Stomach (tissue), 9 donors: ENCODE data around the gene FYN. TPM values are rescaled to one million over a fixed set of nuclear protein-coding genes. Genes with fewer than 3 reads are reported as not detected.

Source experiments
- DNase-seq, 2 donors: peaks; one replicate each; pipeline versions ENCODE4 v3.0.0 to v3.0.0-alpha.2; 2013 to 2019
- H3K27ac ChIP-seq, 5 donors: fragments of 200-600 bp in 4 of 5; sonication (generic) in 4 of 5; one replicate each; pipeline ENCODE4 v1.5.1; 2013 to 2019; ENCODE audit warnings: mild to moderate bottlenecking in 1 of 5, moderate library complexity in 1 of 5
- H3K27me3 ChIP-seq, 3 donors: fragments of 200-600 bp; sonication (generic); one replicate each; pipeline ENCODE4 v1.5.1; 2017 to 2019; ENCODE audit warnings: mixed run types in 1 of 3
- H3K36me3 ChIP-seq, 4 donors: fragments of 200-600 bp; sonication (generic); 1 replicate in 3 of 4; 2 replicates in 1 of 4; pipeline ENCODE4 v1.5.1; 2016 to 2019
- H3K4me1 ChIP-seq, 4 donors: fragments of 200-600 bp; sonication (generic); one replicate each; pipeline ENCODE4 v1.5.1; 2016 to 2019
- H3K4me3 ChIP-seq, 4 donors: fragments of 200-600 bp; sonication (generic) in 3 of 4; one replicate each; pipeline ENCODE4 v1.5.1; 2016 to 2019; ENCODE audit warnings: mild to moderate bottlenecking in 1 of 4
- H3K9me3 ChIP-seq, 4 donors: fragments of 200-600 bp; sonication (generic); one replicate each; pipeline ENCODE4 v1.5.1; 2016 to 2019
- EP300 ChIP-seq: sonication (generic); formaldehyde crosslinking; IDR thresholded peaks from one replicate; pipeline ENCODE4 v1.6.1; 2017; ENCODE audit warnings: antibody characterized with exemption
- POLR2A ChIP-seq, 4 donors: fragments of 450-650 bp; IDR thresholded peaks; one replicate each; pipeline ENCODE4 v1.6.1; 2016; ENCODE audit warnings: antibody characterized with exemption in 4 of 4, control low read depth in 2 of 4, mild to moderate bottlenecking in 1 of 4, moderate library complexity in 1 of 4
- POLR2AphosphoS5 ChIP-seq, 3 donors: sonication (generic); formaldehyde crosslinking; IDR thresholded peaks; one replicate each; pipeline ENCODE4 v1.6.1; 2016; ENCODE audit warnings: antibody characterized with exemption in 3 of 3
- WGBS, 5 donors: extraction: QIAGEN DNeasy Blood & Tissue Kit in 3 of 5; methylation state at CpG; one replicate each; pipeline versions ENCODE4 v1.1.5 to v1.1.7; 2013 to 2018; 5-methylcytosine and 5-hydroxymethylcytosine counted together
- intact Hi-C: fragments of 100-400 bp; cut with DNase I; formaldehyde crosslinking; loops from one replicate; pipeline ENCODE4 v1.15.1; 2023; ENCODE audit warnings: low total_unique reads
- polyA plus RNA-seq, 3 donors: library from polyadenylated mRNA; stranded (reverse); fragments of 200-250 nt; gene quantifications; one replicate each; pipeline ENCODE4 v1.2.3, GENCODE V29; 2013
- total RNA-seq, 5 donors: library from RNA; depleted of rRNA; stranded (reverse); fragments of >200 nt; gene quantifications; one replicate each; pipeline versions ENCODE4 v1.1.0 to v1.2.3, GENCODE V29; 2014 to 2016
- TF ChIP-seq, protein P1 (sequence below), 7 experiments: fragments of 450-650 bp in 4 of 7; fragments of 200-600 bp in 3 of 7; sonication (generic) in 3 of 7; IDR thresholded peaks; one replicate each; pipeline ENCODE4 v1.5.1; 2016 to 2019; ENCODE audit warnings: antibody characterized with exemption in 7 of 7, control low read depth in 2 of 7, mild to moderate bottlenecking in 1 of 7
- donor health status: healthy with polysubstance abuse.
- donor health status: Bipolar disorder and iron deficiency.
- donor health status: healthy.

The FYN gene
- total and polyA plus RNA-seq, 8 donors, result 8.4 to 146 (median 37.1) TPM

- Histone ChIP-seq H3K4me3 (no peak overlapping the region), H3K36me3 (peaks cover 7 to 33% (median 26%) of the 10 kb centered on the region in 4 donors), H3K27ac (peak overlapping the region in 1 of 5 donors; percentile 26), H3K27me3 (no peaks in the 10 kb centered on the region), H3K4me1 (peaks cover 24 to 53% (median 37%) of the 10 kb centered on the region in 4 donors), H3K9me3 (no peaks in the 10 kb centered on the region)
- intact Hi-C loops, result no loop called here
- 49 to 84% (median 76%) methylated on average over 3 of the region's 3 CpGs for WGBS, 5 donors
- TF ChIP-seq EP300 (no peak), POLR2A (IDR thresholded peaks at IDR 0.05) (no peak), POLR2AphosphoS5 (IDR thresholded peaks at IDR 0.05) (no peak)
- TF ChIP-seq, protein P1, sequence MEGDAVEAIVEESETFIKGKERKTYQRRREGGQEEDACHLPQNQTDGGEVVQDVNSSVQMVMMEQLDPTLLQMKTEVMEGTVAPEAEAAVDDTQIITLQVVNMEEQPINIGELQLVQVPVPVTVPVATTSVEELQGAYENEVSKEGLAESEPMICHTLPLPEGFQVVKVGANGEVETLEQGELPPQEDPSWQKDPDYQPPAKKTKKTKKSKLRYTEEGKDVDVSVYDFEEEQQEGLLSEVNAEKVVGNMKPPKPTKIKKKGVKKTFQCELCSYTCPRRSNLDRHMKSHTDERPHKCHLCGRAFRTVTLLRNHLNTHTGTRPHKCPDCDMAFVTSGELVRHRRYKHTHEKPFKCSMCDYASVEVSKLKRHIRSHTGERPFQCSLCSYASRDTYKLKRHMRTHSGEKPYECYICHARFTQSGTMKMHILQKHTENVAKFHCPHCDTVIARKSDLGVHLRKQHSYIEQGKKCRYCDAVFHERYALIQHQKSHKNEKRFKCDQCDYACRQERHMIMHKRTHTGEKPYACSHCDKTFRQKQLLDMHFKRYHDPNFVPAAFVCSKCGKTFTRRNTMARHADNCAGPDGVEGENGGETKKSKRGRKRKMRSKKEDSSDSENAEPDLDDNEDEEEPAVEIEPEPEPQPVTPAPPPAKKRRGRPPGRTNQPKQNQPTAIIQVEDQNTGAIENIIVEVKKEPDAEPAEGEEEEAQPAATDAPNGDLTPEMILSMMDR (IDR thresholded peaks at IDR 0.05), result no peak
- DNase-seq, result no peak
Measured at GRCh38 chr6:111709201-111709600, 164.1 kb downstream of the FYN start.

- Histone ChIP-seq H3K4me1 (peaks cover 24 to 46% (median 34%) of the 10 kb centered on the region in 4 donors), H3K27me3 (no peaks in the 10 kb centered on the region), H3K9me3 (no peaks in the 10 kb centered on the region), H3K36me3 (peaks cover 9 to 34% (median 25%) of the 10 kb centered on the region in 4 donors), H3K27ac (peak overlapping the region in 1 of 5 donors; percentile 20), H3K4me3 (no peak overlapping the region)
- no peak for DNase-seq
- WGBS, 5 donors, result 66 to 80% (median 70%) methylated on average over 4 of the region's 4 CpGs
- intact Hi-C loops, result no loop called here
- TF ChIP-seq POLR2AphosphoS5 (IDR thresholded peaks at IDR 0.05), result no peak
- TF ChIP-seq, protein P1 (IDR thresholded peaks at IDR 0.05), result no peak
- no peak for TF ChIP-seq EP300
- no peak for TF ChIP-seq POLR2A (IDR thresholded peaks at IDR 0.05)
Measured at GRCh38 chr6:111707773-111708172, 165.5 kb downstream of the FYN start.

DNA sequence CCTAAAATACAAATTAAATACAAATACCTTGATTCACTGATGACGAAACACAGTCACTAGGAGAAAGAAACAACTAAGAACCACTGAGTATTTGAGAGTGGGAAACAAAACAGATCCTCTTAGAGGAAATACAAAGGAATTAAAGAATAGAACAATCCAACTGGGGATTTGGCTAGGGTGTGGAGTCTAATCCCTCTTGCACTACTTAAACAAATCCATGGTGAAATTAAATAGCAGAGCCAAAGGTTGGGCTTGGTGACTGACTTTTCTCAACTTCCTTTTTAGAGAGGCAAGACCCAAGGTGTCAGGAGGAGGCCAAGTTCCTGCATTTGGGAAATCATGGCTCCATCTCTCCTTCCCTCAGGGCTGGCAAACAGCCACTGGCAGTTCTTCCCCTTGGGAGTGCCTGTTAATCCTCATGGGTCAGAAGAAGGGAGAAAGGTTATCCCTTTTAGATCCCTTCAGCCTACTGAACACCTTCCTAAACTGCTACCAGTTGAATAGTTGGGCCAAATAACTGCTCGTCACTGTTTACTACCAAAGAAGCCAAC lies 166.3 kb downstream of the FYN start:
- no peaks in the 10 kb centered on the region for H3K9me3 ChIP-seq
- peaks cover 18 to 38% (median 26%) of the 10 kb centered on the region in 4 donors for H3K4me1 ChIP-seq
- WGBS, 5 donors, result 72 to 94% (median 83%) methylated on average over 2 of the region's 2 CpGs
- TF ChIP-seq EP300 (no peak), POLR2AphosphoS5 (IDR thresholded peaks at IDR 0.05) (no peak), POLR2A (IDR thresholded peaks at IDR 0.05) (no peak)
- TF ChIP-seq, protein P1 (IDR thresholded peaks at IDR 0.05), result no peak
- no peaks in the 10 kb centered on the region for H3K27me3 ChIP-seq
- H3K4me3 ChIP-seq, result no peak overlapping the region
- peak overlapping the region in 2 of 5 donors; percentile 47 to 56 for H3K27ac ChIP-seq
- intact Hi-C loops, result no loop called here
- DNase-seq, result no peak
- H3K36me3 ChIP-seq, result peaks cover 11 to 40% (median 32%) of the 10 kb centered on the region in 4 donors

- intact Hi-C loops, result no loop called here
Measured at GRCh38 chr6:111703723-111704122, 169.5 kb downstream of the FYN start.

More at GRCh38 chr6:111703723-111704122, 169.5 kb downstream of the FYN start:
- Histone ChIP-seq H3K36me3 (peaks cover 11 to 62% (median 48%) of the 10 kb centered on the region in 4 donors), H3K4me1 (peaks cover 0 to 14% (median 5%) of the 10 kb centered on the region in 4 donors), H3K9me3 (no peaks in the 10 kb centered on the region), H3K27me3 (no peaks in the 10 kb centered on the region), H3K4me3 (no peak overlapping the region), H3K27ac (no peak overlapping the region)
- 85 to 92% (median 89%) methylated on average over 7 of the region's 7 CpGs for WGBS, 5 donors
- DNase-seq, result no peak
- TF ChIP-seq EP300 (no peak), POLR2AphosphoS5 (IDR thresholded peaks at IDR 0.05) (no peak), POLR2A (IDR thresholded peaks at IDR 0.05) (no peak)
- TF ChIP-seq, protein P1 (IDR thresholded peaks at IDR 0.05), result no peak
